Hypothalamus (tissue), 51 donors: Measurements from ENCODE around the gene PCDH15.
A peak's percentile ranks its signal among the peaks of the same experiment; 100 is the strongest.
"Not testable (repeated sequence)": the region's sequence is repeated elsewhere in the genome, so short reads cannot be mapped to it uniquely, and the experiment has no call there.

Source experiments
- DNase-seq, 51 donors: peaks; one replicate each; lab custom pipeline; 2025; lab: John Stamatoyannopoulos, UW

Gene PCDH15

GRCh38 chr10:54402576-54402975 is 398.5 kb downstream of the PCDH15 start:
- peak in 3 of 51 donors; percentile 3 to 34 (median 16) for DNase-seq

- DNase-seq, result no peak
Measured at GRCh38 chr10:54396031-54396430, 405.0 kb downstream of the PCDH15 start.

- DNase-seq, result not testable (repeated sequence)
Measured at GRCh38 chr10:54394598-54394997, 406.4 kb downstream of the PCDH15 start.

GRCh38 chr10:54372179-54372578 is 428.9 kb downstream of the PCDH15 start:
- no peak for DNase-seq

GRCh38 chr10:54368984-54369383 is 432.0 kb downstream of the PCDH15 start:
- DNase-seq, result no peak

GRCh38 chr10:54363390-54363789 is 437.6 kb downstream of the PCDH15 start:
- DNase-seq, result no peak

- no peak for DNase-seq
Measured at GRCh38 chr10:54342058-54342457, 459.0 kb downstream of the PCDH15 start.

GRCh38 chr10:54335296-54335695 is 465.7 kb downstream of the PCDH15 start:
- no peak for DNase-seq

GRCh38 chr10:54319341-54319740 is 481.7 kb downstream of the PCDH15 start:
- no peak for DNase-seq

GRCh38 chr10:54318470-54318869 is 482.6 kb downstream of the PCDH15 start:
- DNase-seq, result no peak

- DNase-seq, result no peak
Measured at GRCh38 chr10:54314430-54314829, 486.6 kb downstream of the PCDH15 start.

GRCh38 chr10:54284526-54285193 is 516.4 kb downstream of the PCDH15 start:
- DNase-seq, result no peak

GRCh38 chr10:54282012-54282411 is 519.0 kb downstream of the PCDH15 start:
- DNase-seq, result no peak

- no peak for DNase-seq
Measured at GRCh38 chr10:54266395-54266794, 534.6 kb downstream of the PCDH15 start.

- DNase-seq, result no peak
Measured at GRCh38 chr10:54262726-54263125, 538.3 kb downstream of the PCDH15 start.

- no peak for DNase-seq
Measured at GRCh38 chr10:54259104-54259503, 541.9 kb downstream of the PCDH15 start.

- DNase-seq, result no peak
Measured at GRCh38 chr10:54234832-54235231, 566.2 kb downstream of the PCDH15 start.

- no peak for DNase-seq
Measured at GRCh38 chr10:54203401-54203800, 597.6 kb downstream of the PCDH15 start.

- DNase-seq, result no peak
Measured at GRCh38 chr10:54198051-54198450, 603.0 kb downstream of the PCDH15 start.

GRCh38 chr10:54194806-54195205 is 606.2 kb downstream of the PCDH15 start:
- DNase-seq, result no peak

- DNase-seq, result no peak
Measured at GRCh38 chr10:54159924-54160323, 641.1 kb downstream of the PCDH15 start.

- DNase-seq, result no peak
Measured at GRCh38 chr10:54148508-54148907, 652.5 kb downstream of the PCDH15 start.

- no peak for DNase-seq
Measured at GRCh38 chr10:54139819-54140428, 661.1 kb downstream of the PCDH15 start.
